SHP77 (cell line): Measurements from ENCODE around the gene GCNA.

Experiments used
- DNase-seq, 2 experiments: peaks; one replicate each; lab custom pipeline; 2025; lab: John Stamatoyannopoulos, UW

The GCNA gene

GRCh38 chrX:71578253-71579135 lies at the start of gene GCNA:
Gene GCNA (plus strand): TSS chrX:71578437. CDS start chrX:71580822, 2,385 bp downstream.
- no peak for DNase-seq

- DNase-seq, result peak in 1 of 2 experiments; percentile 4
Observed at GRCh38 chrX:71532078-71532752, 46.0 kb upstream of the GCNA start.

GRCh38 chrX:71532753-71533425 lies 45.3 kb upstream of the GCNA start, which contains the start of gene OGT:
Gene OGT (plus strand): TSS chrX:71533104. CDS start chrX:71533300, 196 bp downstream.
- DNase-seq, result peak; percentile 82 to 88

- DNase-seq, result no peak
Observed at GRCh38 chrX:71533516-71533850, 44.8 kb upstream of the GCNA start.

GRCh38 chrX:71533851-71534561 lies 44.2 kb upstream of the GCNA start:
- peak in 1 of 2 experiments; percentile 3 for DNase-seq

- DNase-seq, result no peak
Observed at GRCh38 chrX:71534773-71535544, 43.3 kb upstream of the GCNA start.

- no peak for DNase-seq
Observed at GRCh38 chrX:71536285-71536684, 42.0 kb upstream of the GCNA start.

GRCh38 chrX:71537743-71538142 lies 40.5 kb upstream of the GCNA start:
- DNase-seq, result no peak

- no peak for DNase-seq
Observed at GRCh38 chrX:71540801-71541200, 37.4 kb upstream of the GCNA start.

- DNase-seq, result no peak
Observed at GRCh38 chrX:71541210-71542022, 36.8 kb upstream of the GCNA start.

- no peak for DNase-seq
Observed at GRCh38 chrX:71542411-71542810, 35.8 kb upstream of the GCNA start.

GRCh38 chrX:71542825-71543224 lies 35.4 kb upstream of the GCNA start:
- no peak for DNase-seq

- DNase-seq, result no peak
Observed at GRCh38 chrX:71543316-71543715, 34.9 kb upstream of the GCNA start.

- DNase-seq, result no peak
Observed at GRCh38 chrX:71545364-71545763, 32.9 kb upstream of the GCNA start.

- no peak for DNase-seq
Observed at GRCh38 chrX:71546879-71547278, 31.4 kb upstream of the GCNA start.

- no peak for DNase-seq
Observed at GRCh38 chrX:71547339-71547738, 30.9 kb upstream of the GCNA start.

- no peak for DNase-seq
Observed at GRCh38 chrX:71549986-71550385, 28.3 kb upstream of the GCNA start.

GRCh38 chrX:71550578-71550977 lies 27.7 kb upstream of the GCNA start:
- no peak for DNase-seq

GRCh38 chrX:71556036-71556435 lies 22.2 kb upstream of the GCNA start:
- no peak for DNase-seq

- no peak for DNase-seq
Observed at GRCh38 chrX:71558920-71559319, 19.3 kb upstream of the GCNA start.
